Endothelial cell of umbilical vein (primary cell): ENCODE data around the gene DALRD3.

Source experiments
- EZH2 ChIP-seq: IDR thresholded peaks from 2 replicates; pipeline ENCODE4 v1.6.1; 2012; ENCODE audit warnings: borderline replicate concordance, low read depth, mild to moderate bottlenecking, moderate library complexity, low read length, inconsistent platforms; ENCODE audit not compliant: severe bottlenecking
- FOS ChIP-seq: IDR thresholded peaks from 2 replicates; pipeline ENCODE4 v1.6.1; 2011; ENCODE audit warnings: mild to moderate bottlenecking, low read length, moderate library complexity, borderline replicate concordance; ENCODE audit not compliant: insufficient read depth
- GATA2 ChIP-seq: IDR thresholded peaks from 2 replicates; pipeline ENCODE4 v1.7.0; 2011; ENCODE audit warnings: low read depth, mild to moderate bottlenecking, moderate library complexity, mixed read lengths, low read length; ENCODE audit not compliant: insufficient read length, insufficient read depth
- POLR2A ChIP-seq: IDR thresholded peaks from 2 replicates; pipeline ENCODE4 v1.6.1; 2012; ENCODE audit warnings: low read depth, mild to moderate bottlenecking, control low read depth, low read length
- POLR2AphosphoS5 ChIP-seq: IDR thresholded peaks from 2 replicates; pipeline ENCODE4 v1.6.1; 2012; ENCODE audit warnings: low read depth, mild to moderate bottlenecking, control low read depth, low read length, moderate library complexity; ENCODE audit not compliant: insufficient read depth
- TF ChIP-seq, protein P1 (sequence below), 2 donors: IDR thresholded peaks; 1 replicate in 1 of 2; 2 replicates in 1 of 2; pipeline ENCODE4 v1.5.1; 2011; ENCODE audit warnings: low read length in 2 of 2, mild to moderate bottlenecking in 2 of 2, moderate library complexity in 2 of 2, control low read depth in 1 of 2, inconsistent platforms in 1 of 2, low read depth in 1 of 2; ENCODE audit not compliant: insufficient read depth in 1 of 2; ENCODE audit errors: extremely low read depth in 1 of 2

DNA sequence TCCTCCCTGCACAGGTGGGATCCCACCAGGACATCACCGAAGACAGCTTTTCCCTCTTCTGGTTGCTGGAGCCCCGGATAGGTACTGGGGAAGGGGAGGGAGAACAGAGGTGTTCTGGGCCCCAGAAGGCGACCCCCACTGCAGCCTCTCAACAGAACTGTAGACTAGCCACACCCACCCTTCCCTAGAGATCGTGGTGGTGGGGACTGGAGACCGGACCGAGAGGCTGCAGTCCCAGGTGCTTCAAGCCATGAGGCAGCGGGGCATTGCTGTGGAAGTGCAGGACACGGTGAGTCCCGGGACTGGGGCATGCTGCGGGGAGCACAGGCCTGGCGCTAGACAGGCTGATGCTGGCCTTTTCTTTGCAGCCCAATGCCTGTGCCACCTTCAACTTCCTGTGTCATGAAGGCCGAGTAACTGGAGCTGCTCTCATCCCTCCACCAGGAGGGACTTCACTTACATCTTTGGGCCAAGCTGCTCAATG lies 4.3 kb upstream of the DALRD3 start:
- TF ChIP-seq, protein P1, sequence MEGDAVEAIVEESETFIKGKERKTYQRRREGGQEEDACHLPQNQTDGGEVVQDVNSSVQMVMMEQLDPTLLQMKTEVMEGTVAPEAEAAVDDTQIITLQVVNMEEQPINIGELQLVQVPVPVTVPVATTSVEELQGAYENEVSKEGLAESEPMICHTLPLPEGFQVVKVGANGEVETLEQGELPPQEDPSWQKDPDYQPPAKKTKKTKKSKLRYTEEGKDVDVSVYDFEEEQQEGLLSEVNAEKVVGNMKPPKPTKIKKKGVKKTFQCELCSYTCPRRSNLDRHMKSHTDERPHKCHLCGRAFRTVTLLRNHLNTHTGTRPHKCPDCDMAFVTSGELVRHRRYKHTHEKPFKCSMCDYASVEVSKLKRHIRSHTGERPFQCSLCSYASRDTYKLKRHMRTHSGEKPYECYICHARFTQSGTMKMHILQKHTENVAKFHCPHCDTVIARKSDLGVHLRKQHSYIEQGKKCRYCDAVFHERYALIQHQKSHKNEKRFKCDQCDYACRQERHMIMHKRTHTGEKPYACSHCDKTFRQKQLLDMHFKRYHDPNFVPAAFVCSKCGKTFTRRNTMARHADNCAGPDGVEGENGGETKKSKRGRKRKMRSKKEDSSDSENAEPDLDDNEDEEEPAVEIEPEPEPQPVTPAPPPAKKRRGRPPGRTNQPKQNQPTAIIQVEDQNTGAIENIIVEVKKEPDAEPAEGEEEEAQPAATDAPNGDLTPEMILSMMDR (IDR thresholded peaks at IDR 0.05; ENCODE audit: extremely low read depth in 1 of 2, insufficient read depth in 1 of 2, low read depth in 1 of 2, low read length in 2 of 2), result no peak
- no peak for TF ChIP-seq GATA2
- no peak for TF ChIP-seq POLR2A
- TF ChIP-seq EZH2, result no peak
- no peak for TF ChIP-seq POLR2AphosphoS5
- no peak for TF ChIP-seq FOS
